GM19043 (cell line): Measurements from ENCODE around the gene PSME2.

Source experiments
- ATAC-seq: cut with Tn5 transposase; IDR thresholded peaks from one replicate; pipeline ENCODE4 v1.9.1; 2021; ENCODE audit warnings: low read depth; ENCODE audit not compliant: unreplicated experiment

Gene PSME2, protein sequence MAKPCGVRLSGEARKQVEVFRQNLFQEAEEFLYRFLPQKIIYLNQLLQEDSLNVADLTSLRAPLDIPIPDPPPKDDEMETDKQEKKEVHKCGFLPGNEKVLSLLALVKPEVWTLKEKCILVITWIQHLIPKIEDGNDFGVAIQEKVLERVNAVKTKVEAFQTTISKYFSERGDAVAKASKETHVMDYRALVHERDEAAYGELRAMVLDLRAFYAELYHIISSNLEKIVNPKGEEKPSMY

DNA sequence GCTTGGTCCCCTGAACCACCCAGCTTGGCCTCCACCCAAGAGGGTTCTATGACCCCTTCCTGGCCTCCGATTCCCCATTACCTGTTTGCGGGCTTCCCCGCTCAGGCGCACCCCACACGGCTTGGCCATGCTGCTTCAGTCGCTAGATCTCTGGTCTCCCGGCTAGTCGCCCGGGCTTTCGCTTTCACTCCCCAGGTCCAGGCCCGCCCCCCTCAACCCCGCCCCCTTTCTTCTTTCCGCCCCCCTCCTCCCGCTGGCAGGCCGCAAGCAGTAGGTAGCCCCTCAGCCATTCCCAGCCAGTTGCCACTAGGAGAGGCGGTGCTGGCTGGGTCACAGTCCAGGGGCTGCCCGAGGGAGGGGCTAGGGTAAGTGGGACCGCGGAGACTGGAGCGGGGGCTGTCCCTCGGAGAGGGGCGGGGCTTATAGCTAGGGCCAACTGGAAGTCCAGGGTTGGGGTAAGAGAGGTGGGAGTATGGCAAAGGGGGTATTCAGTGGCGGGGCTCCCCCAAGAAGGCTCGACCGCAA, at the start of gene PSME2:
Gene PSME2, minus strand, starts transcription at position 158 of the 525 bp plus-strand sequence. Its CDS starts 29 bp downstream, at position 129.
- ATAC-seq: peak; percentile 57

DNA sequence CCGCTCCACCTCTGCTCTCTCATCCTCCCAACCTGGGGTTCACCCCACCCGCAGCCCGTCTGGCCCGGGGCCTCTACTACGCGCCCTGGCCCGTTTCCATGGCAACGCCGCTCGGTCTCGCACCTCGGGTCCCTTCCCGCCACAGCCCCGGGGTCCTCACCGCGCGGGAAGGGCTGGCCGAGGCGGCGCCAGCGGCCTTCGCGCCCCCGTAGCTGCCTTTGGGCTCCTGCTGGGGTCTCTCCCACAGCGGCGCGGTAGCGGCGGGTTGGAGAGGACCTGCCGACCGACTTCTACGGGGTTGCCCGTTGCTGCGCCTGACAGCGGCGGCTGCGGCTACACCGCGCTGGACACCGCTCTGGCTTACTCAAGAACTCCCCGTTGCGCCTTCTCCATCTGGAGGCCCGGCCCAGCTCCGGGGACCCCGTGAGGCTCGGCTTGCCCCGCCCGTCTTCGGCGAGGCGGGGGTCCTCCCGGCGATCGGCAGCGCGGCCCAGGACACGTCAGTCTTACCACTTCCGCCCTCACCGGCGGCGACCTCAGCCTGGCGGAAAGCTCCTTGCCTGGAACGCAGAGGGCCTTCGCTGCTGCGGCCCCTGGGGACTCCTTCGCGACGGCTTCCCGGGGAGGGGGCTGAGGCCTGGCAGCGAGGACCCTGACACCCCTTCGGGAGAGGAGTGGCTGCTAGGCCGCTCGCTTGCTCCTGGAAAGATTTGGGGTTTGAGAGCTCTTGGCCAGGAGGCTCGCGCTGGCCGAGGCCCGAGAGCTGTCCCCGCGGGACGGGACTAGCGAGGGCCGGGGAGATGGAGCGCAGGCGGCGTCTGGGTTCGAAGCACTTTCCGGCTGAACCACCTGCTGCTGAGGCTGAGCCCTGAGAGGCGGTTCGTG, 49.0 kb upstream of the PSME2 start, which contains the start of gene TM9SF1:
Gene TM9SF1, minus strand, starts transcription at position 256 of the 885 bp plus-strand sequence. CDS start 422 bp downstream, outside the sequence.
- ATAC-seq: peak; percentile 85

DNA sequence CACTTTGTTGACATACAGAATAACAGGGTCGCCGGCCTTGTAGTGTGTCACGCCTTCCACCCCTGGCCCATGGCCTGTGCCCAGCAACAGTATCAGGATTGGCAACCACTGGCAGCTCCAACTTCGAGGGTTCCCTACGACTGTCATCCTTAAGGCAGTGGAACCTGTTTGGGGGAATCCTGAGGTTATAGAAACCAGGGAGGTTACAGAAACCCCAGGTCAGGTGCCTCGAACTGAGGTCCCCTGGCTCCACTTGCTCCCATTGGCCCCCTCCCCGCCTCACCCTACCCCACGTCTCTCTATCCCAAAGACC, 48.4 kb upstream of the PSME2 start:
- ATAC-seq: no peak

DNA sequence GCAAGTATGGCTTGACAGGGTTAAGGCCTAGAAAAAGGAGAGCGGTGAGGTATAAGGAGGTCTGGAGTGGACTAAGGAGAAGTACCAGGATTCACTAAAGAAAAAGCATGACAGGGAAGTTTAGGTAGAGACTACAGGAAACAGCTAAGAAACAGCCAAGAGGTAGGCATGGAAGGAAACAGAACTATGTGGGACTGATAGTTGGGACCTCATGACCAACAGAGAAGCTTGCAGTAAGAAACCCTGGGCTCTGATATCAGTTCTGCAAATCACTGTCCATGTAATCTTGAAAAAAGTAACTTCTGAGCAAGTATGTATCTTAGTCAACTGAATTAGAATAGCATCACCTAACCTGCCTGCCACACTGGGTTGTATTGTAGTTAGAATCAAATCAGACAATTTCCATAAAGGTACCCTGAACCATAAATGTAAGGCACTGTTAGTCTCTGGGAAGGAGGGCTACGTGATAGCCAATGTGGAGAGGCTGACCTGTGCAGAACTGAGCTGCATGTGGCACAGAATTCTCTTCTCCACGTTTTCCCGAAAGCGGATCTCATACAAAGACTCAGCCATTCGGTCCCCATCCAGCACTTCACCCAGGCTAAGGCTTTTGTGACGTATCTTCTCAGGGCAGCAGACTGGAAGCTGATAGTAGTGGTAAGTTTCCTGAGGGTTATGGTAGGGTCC, 47.9 kb upstream of the PSME2 start:
- no peak for ATAC-seq

DNA sequence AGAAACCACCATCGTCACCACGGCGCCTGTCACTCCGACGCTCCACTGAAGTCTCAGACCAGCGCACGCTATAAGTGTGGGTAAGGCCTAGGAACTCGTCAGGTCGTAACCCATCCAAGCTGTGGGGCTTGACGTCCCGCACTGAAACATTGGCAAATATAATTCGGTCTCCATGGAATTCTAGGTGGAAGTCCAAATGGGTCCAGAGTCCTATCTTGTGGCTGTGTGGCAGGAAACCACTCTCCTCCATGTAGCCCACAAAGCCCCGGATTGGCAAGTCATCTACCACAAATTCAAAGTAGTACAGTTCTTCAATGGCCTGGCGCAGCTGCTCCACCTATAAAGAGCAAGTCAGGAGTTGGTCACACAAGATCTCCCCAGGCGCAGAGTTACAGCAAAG, 46.5 kb upstream of the PSME2 start:
- no peak for ATAC-seq

DNA sequence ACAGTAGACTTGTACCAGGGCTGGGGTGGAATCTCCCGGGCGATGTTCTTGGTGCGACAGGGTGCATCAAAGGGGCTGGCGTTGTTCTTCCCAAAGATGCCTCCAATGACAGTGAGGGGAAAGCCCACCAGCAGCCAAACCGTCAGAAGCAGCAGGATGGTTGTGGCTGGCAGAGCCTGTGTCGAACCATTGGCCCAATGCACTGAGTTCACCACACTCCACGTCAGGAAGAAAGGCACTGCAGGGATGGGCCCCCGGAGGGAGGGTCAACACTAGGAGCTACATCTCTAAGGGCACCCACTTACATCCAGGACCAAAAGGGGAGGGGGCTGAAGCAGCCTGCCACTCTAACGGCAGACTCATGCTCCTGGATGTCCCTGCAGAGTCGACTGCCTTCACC, 44.0 kb upstream of the PSME2 start:
- ATAC-seq: no peak

DNA sequence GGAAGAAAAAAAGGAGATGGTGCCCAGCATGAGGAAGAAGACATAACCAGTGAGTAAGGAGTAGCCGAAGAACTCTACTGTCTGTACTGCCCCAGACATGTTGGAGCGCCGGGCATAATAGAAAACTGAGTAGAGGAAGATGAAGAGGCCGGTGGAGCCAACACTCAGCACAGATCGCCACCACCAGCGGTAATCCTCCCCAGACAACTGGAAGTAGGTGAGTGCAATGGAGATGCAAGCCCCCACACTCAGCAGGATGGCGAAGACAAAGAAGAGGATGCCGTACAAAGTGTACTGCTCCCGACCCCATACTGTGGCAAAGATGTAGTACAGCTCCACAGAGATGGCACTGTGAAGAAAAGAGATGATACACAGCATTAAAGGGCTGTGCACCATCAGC, 43.0 kb upstream of the PSME2 start:
- ATAC-seq: no peak

DNA sequence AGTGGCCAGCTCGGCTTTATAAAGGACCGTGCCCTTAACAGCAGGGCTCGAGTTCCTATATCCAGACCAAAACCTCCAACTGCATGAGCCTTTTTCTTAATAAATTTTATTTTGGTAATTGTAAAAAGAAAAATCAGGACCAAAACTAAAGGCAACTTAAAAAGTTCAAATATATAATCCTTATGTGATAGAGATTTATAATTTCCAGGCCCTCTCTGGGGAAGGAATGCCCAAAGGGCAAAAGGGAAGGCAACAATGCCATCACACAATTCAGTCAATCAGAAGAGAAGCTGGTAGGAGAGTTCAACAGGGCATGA, 42.6 kb upstream of the PSME2 start:
- no peak for ATAC-seq

DNA sequence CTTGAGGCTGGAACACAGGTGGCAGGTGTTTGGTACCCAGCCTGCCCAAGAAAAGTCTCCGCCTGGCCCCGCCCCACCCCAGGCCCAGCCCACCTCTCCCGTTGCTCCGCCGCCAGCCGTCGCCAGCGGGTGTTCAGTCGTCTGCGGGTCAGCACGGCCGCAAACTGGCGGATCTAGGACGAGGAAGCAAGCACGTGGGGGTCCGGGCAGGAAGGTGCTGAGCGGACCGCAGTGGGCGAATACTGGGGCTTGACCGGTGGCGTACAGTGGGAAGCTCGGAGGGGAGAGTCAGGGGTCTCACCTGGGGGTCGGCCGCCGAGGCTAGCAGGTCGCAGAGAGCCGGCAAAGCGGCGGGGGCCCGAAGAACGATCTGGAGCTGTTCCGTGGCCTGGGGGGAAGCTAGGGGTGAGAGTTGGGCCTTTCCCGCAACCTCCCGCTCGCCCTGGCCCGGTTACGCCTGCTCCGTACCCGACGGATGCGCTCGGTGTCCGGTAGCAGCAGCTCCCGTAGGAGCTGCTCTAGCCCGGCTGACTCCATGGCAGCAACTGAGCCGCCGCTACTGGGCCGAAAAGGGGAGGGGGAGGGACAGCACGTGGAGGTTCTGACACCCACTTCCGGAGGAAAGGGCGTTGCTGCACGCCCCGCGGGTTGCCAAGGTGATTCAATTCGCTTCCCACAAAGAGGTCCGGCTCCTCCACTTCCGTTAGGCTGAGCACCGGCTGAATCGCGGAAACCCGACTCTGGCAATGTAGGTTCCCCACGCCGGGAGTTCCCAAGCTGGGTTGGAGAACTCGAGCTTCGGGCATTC, 42.0 kb upstream of the PSME2 start, which contains the start of gene IPO4:
Gene IPO4, minus strand, starts transcription at position 566 of the 808 bp plus-strand sequence. Its CDS starts 29 bp downstream, at position 537.
- peak; percentile 88 for ATAC-seq

DNA sequence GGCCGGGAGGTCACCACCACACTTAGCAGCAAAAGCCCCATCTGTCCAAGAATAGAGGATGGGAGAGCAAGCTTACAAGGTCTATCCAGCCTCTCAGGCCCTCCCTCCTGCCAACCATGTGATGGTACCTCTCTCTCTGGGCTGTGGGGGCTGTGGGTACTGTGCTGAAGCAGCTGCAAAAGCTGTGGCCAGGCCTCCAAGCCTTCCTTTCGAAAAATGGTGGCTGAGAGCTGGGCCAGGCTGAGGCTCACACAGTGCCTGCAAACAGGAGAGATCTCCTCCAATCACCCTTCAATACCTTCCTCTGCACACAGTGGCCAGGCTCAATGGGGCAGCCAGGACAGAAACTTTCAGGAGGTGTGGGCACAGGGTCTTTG, 41.1 kb upstream of the PSME2 start:
- ATAC-seq: no peak

DNA sequence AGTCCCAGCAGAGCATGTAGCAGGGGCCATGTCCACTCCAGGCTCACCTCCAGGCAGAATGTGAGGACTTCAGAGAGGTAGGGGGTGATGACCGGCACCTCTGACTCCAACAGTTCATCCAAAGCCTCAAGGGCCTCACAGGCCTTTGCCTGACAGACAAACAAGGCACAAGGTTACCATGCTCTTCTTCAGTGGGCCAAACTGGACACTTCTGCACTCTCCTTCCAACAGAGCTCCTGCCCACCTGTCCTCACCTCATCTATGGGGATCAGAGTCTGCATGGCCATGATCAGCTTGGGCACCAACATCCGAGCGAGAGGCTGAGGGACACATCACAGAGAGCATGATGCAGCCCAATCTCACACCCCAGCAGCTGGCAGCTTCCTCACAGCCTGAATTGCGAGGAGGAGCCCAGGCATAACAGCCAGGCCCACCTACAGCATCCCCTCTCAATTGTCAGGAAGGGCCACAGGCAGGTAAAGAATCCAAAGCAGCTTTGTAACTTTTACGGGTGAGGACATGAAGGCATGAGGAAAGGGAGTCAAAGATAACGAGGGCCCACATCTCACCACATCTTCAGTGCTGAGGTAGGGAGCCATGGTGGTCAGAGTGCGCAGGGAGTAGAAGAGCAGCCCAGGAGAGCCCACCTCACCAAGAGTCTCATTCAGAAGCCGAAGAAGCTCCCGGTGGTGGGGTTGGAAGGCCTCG, 40.6 kb upstream of the PSME2 start:
- ATAC-seq: no peak

DNA sequence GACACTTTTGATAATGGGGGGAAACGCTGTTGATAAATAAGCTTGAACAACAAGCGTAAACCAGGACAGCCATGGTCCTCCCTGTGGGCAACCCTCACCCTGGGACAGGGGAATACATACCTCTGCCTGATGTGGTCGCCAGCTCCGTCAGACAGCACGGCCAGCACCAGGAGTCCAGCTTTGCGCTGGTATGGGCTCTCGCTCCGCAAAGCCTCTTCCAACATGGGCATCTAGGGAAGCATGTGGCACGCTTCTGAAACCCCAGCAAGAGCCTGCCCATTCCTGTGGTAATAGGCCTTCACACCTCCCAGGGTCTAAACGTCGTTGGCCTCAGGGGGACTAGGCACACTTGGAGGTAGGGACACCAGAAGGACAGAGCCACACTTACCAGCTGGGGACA, 39.3 kb upstream of the PSME2 start:
- ATAC-seq: no peak

DNA sequence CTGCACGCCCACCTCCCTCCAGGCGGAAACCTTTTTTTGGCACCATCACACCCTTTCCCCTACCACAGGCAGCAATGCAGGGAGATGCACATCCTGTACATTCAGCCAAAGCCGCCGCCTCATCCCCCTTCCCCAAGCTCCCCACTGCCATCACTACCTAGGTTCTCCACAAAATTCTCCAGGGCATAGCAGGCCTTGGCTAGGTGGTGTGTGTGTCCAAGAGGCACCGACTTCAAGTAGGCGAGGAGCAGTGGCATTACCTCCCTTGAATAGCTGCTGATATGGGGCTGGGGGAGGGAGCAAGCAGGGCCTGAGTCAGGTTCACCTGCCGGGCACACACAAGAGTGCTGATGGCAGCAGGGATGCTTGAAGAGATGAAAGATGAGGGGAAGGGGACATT, 38.6 kb upstream of the PSME2 start:
- ATAC-seq: no peak

DNA sequence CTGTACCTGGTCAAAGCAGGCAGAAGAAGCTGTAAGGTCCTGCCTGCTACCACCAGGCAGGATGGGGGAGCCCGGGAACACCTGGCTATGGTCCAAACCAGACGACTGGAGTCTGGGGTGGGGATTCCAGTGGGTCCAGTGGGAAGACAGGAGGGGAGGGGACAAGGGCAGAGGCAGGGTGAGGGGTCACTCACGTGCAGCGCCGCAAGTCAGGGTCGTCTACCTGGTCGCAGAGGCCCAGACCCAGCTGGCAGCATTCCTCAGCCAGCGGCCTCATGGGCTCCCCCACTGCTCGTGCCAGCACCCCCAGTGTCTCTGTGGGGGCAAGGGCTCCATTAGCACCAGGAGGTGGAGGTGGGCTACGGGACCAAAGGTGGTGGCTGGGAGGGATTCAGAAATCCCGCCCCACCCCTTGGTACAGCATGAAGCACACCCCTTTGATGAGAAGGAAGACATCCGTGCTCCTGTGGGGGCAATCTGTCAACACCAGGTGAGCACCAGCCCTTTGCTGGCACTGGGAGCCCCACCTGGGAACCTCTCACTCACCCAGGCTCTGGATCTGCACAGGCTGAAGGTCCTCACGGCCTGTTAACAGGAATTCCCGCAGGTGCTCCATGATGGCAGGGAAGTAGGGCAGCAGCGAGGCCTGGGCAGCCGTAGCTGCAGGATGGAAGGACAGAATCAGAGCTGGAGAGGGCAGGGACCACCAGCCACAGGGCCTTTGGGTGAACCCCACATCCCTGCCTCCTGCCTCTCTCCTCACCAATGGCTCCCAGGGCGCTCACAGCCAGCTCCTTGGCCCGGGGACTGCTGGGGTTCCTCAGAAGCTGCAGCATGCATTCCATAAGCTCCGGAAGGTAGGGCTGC, 37.9 kb upstream of the PSME2 start:
- ATAC-seq: no peak

DNA sequence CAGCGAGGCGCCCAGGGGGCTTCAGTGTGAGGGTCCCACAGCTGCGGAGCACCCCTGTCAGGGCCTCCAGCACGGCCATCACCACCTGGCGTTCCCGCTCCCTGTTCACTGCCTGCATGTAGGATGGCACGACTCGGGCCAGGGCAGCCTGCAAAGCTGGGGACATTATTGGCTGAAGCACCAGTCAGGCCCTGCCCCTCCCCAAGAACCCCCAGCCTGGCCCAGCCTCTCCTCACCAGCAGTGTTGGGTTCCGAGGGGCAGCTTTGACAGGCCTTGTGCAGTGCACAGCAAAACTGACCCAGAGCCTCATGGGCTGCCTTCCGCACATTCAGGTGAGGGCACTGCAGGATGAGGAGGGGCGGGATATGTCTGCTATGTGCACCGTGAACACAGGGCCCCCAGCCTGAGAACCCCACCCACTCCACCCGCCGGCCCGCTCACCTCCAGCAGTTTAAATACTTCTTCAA, 36.6 kb upstream of the PSME2 start:
- no peak for ATAC-seq

DNA sequence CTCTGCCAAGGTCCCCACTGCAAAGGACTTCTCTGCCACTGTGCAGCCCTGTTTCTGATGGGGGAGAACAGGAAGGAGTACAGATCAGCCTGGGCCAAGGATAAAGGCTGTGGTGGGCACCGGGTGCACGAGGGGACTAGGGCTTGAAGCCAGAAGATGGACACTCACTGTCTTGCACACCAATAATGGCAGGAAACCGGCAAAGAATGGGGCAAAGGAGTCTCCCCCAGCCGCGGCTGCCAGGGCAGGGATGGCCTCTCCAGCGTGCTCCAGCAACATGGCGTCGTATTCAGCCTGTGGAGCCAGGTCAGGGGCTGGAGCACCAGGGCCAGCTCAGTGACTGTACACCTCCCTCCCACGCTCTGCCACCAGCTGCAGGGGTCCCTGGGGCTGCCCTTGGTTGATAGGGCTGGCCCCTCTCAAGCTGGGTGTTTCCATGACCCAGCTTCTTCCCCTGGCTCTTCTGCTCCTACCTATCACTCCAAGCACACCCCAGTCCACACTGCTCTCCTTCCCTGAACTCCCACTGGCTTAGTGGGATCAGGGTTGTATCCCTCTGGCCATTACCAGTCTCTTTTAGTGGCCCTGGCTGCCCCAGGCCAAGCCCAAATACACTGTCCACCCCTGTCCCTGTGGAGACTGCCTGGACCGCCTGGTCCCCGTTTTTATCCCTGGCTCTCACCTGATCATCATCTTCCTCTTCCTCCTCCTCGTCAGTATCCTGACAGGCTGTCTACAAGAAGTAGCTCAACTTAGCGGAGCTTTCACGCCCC, 35.9 kb upstream of the PSME2 start:
- no peak for ATAC-seq

DNA sequence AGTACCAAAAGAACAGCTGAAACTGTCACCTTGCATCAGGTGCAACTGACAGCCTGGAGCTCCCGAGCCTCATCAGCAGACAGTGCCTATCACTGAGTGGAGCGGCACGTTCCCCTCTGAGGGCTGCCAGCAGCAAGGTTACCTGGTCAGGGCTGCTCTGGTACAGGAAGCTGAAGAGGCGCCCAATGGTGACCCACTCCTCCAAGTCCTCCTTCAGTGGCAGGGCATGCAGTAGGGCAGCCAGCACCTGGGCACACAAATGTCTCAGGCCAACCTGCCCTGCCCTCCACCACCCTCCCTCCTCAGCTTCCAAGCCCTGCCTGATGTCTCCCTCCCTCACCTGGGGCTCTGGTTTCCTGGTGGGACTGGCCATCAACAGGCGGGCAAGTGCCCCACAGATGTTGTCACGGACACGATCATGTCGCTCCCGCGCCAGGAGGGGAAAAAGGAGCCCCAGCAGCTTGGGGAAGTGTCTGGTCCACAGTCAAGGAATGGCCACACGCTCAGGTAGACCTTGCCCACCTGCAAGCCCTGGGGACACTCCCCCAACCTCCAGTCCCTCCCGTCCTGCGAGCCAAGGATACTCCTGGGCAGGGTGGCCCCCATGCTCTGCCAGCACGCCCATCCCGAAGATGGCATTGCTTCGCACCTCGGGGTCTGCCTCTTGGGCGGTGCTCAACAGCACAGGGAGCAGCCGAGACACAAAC, 35.1 kb upstream of the PSME2 start:
- ATAC-seq: no peak
